Erythroblast (primary cell): ENCODE data around the gene KIAA1614.

Experiments used
- GATA1 ChIP-seq: IDR thresholded peaks from 2 replicates; pipeline ENCODE4 v1.6.1; 2011; ENCODE audit warnings: low read depth, mild to moderate bottlenecking, control low read depth, low read length, moderate library complexity
- POLR2A ChIP-seq: IDR thresholded peaks from 2 replicates; pipeline ENCODE4 v1.6.1; 2011; ENCODE audit warnings: mild to moderate bottlenecking, low read length

DNA sequence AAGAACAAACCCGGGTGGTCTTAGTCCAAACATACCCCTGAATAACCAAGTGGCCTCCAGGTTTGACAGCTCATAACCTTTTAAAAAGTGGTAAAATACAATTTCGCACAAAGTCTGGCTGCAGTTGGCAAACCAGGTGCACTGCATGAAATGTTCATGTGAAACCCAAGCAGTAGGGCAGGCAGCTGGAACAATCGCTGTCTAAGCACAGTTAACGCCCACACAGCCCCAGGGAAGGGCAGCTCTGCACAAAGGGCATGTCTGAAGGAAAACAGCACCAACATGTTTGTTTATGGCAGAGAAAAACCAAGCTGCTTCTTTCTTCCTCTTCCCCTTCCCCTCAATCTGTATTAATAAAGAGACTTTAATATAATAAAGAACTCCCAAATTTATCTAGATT lies 49.5 kb downstream of the KIAA1614 start:
- no peak for TF ChIP-seq POLR2A
- TF ChIP-seq GATA1 = no peak
